ENCODE results near the gene RFX2. TPM values are rescaled to one million over a fixed set of nuclear protein-coding genes. Genes with fewer than 3 reads are reported as not detected.

The RFX2 gene
- total and polyA plus RNA-seq, 4 donors: 13.1 to 54.2 (median 20.0) TPM

DNA sequence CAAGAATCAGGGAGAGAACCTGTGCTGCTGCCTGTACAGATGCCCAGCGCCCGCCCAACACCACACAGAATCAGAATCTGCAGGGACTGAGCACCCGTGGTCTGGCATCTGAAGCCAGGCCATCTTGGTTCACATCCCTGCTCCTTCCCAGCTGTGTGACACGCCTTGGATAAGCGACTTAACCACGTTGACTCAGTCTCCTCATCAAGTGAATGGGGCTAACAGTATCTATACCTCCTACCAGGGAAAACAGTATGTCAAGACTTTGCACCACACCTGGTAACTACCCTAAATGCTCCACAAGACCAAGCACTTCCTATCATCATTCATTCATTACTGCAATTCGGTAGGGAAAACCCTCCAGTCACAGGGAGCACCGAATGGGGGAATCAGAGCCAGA lies 133.5 kb downstream of the RFX2 start:
- Histone ChIP-seq H3K27ac (ENCODE audit: low read depth in 1 of 2, low read length in 1 of 2) (no peak overlapping the region), H3K9ac (ENCODE audit: insufficient read depth in 1 of 2, low read length in 2 of 2) (peak overlapping the region; percentile 59 to 88), H3K36me3 (ENCODE audit: control insufficient read depth in 4 of 4, insufficient read depth in 4 of 4, low read length in 4 of 4) (peaks cover 0 to 7% (median 5%) of the 10 kb centered on the region in 4 donors), H3K4me1 (ENCODE audit: control insufficient read depth in 5 of 5, insufficient read depth in 5 of 5, low read length in 5 of 5) (peaks cover 8 to 35% (median 15%) of the 10 kb centered on the region in 5 donors), H3K27me3 (ENCODE audit: control insufficient read depth in 3 of 3, insufficient read depth in 3 of 3, low read length in 2 of 3) (no peaks in the 10 kb centered on the region), H3K9me3 (ENCODE audit: control insufficient read depth in 4 of 4, insufficient read depth in 3 of 4, low read length in 3 of 4) (no peaks in the 10 kb centered on the region), H3K4me3 (peak overlapping the region; percentile 86)
- TF ChIP-seq, protein P1, sequence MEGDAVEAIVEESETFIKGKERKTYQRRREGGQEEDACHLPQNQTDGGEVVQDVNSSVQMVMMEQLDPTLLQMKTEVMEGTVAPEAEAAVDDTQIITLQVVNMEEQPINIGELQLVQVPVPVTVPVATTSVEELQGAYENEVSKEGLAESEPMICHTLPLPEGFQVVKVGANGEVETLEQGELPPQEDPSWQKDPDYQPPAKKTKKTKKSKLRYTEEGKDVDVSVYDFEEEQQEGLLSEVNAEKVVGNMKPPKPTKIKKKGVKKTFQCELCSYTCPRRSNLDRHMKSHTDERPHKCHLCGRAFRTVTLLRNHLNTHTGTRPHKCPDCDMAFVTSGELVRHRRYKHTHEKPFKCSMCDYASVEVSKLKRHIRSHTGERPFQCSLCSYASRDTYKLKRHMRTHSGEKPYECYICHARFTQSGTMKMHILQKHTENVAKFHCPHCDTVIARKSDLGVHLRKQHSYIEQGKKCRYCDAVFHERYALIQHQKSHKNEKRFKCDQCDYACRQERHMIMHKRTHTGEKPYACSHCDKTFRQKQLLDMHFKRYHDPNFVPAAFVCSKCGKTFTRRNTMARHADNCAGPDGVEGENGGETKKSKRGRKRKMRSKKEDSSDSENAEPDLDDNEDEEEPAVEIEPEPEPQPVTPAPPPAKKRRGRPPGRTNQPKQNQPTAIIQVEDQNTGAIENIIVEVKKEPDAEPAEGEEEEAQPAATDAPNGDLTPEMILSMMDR (IDR thresholded peaks at IDR 0.05; ENCODE audit: control extremely low read depth, extremely low read depth): no peak
- no peak for ATAC-seq (ENCODE audit: insufficient read depth, low FRiP score)
- WGBS, 2 donors: 49 to 60% methylated on average over 8 of the region's 8 CpGs
- no peak for DNase-seq

DNA sequence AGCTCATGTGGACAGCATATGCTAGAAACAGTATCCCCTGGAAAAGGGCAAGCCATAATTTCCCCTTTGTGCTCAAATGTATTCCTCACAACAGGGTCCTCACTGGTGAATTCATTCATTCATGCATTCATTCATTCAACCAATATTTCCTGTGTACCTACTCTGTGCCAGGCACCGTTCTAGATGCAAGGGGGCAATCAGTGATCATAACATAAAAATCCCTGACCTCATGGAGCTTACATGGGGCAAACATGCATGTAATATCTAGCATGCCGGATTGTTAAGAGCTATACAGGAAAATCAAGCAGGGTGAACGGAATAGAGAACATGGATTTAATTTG lies 134.9 kb downstream of the RFX2 start:
- DNase-seq: no peak
- Histone ChIP-seq H3K27ac (ENCODE audit: low read depth in 1 of 2, low read length in 1 of 2) (peak overlapping the region in 1 of 2 donors; percentile 27), H3K9me3 (ENCODE audit: control insufficient read depth in 4 of 4, insufficient read depth in 3 of 4, low read length in 3 of 4) (no peaks in the 10 kb centered on the region), H3K4me1 (ENCODE audit: control insufficient read depth in 5 of 5, insufficient read depth in 5 of 5, low read length in 5 of 5) (peaks cover 8 to 35% (median 15%) of the 10 kb centered on the region in 5 donors), H3K36me3 (ENCODE audit: control insufficient read depth in 4 of 4, insufficient read depth in 4 of 4, low read length in 4 of 4) (peaks cover 0 to 11% (median 5%) of the 10 kb centered on the region in 4 donors), H3K9ac (ENCODE audit: insufficient read depth in 1 of 2, low read length in 2 of 2) (no peak overlapping the region), H3K27me3 (ENCODE audit: control insufficient read depth in 3 of 3, insufficient read depth in 3 of 3, low read length in 2 of 3) (no peaks in the 10 kb centered on the region), H3K4me3 (no peak overlapping the region)
- TF ChIP-seq, protein P1 (IDR thresholded peaks at IDR 0.05; ENCODE audit: control extremely low read depth, extremely low read depth): no peak
- no peak for ATAC-seq (ENCODE audit: insufficient read depth, low FRiP score)
- 84 to 88% methylated on average over 3 of the region's 3 CpGs for WGBS, 2 donors

DNA sequence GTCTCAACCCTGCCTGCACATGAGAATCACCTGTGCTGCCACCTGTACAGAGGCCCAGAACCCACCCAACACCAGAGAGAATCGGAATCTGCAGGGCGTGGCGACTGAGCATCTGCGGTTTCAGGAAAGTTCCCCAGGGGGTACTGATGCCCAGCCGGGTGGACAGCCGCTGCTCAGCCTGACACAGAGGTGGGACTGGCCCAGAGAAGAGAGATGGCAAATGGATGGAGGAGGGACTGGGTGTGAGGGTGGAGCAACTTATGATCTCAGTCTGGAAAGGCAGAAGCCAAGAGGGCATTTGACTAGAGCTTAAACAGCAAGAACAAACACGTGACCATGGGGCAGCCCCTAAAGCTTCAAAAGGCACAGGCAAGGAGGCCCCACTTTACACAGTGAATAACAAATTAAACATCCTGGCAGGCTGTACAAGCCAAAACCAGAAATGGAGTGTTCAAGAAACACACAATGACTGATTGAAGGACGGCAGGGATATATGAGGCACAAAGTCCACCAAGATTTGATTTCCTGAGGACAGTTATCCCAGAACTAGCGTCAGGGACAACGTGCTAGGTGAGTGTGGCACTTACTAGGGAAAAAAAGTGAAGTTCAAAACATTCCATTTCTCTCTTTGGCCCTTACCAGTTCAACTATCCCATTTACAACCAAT lies 135.4 kb downstream of the RFX2 start:
- no peaks in the 10 kb centered on the region for H3K27me3 ChIP-seq (ENCODE audit: control insufficient read depth in 3 of 3, insufficient read depth in 3 of 3, low read length in 2 of 3)
- ATAC-seq (ENCODE audit: insufficient read depth, low FRiP score): no peak
- no peak overlapping the region for H3K9ac ChIP-seq (ENCODE audit: insufficient read depth in 1 of 2, low read length in 2 of 2)
- peak overlapping the region in 1 of 2 donors; percentile 12 for H3K27ac ChIP-seq (ENCODE audit: low read depth in 1 of 2, low read length in 1 of 2)
- 65 to 82% methylated on average over 10 of the region's 10 CpGs for WGBS, 2 donors
- peaks cover 8 to 35% (median 15%) of the 10 kb centered on the region in 5 donors for H3K4me1 ChIP-seq (ENCODE audit: control insufficient read depth in 5 of 5, insufficient read depth in 5 of 5, low read length in 5 of 5)
- peak in 2 of 3 donors; percentile 62 to 80 for DNase-seq
- TF ChIP-seq, protein P1 (IDR thresholded peaks at IDR 0.05; ENCODE audit: control extremely low read depth, extremely low read depth): no peak
- no peaks in the 10 kb centered on the region for H3K9me3 ChIP-seq (ENCODE audit: control insufficient read depth in 4 of 4, insufficient read depth in 3 of 4, low read length in 3 of 4)
- no peak overlapping the region for H3K4me3 ChIP-seq
- peaks cover 0 to 11% (median 5%) of the 10 kb centered on the region in 4 donors for H3K36me3 ChIP-seq (ENCODE audit: control insufficient read depth in 4 of 4, insufficient read depth in 4 of 4, low read length in 4 of 4)
